ENCODE results near the gene TRIM31.

TRIM31 gene

DNA sequence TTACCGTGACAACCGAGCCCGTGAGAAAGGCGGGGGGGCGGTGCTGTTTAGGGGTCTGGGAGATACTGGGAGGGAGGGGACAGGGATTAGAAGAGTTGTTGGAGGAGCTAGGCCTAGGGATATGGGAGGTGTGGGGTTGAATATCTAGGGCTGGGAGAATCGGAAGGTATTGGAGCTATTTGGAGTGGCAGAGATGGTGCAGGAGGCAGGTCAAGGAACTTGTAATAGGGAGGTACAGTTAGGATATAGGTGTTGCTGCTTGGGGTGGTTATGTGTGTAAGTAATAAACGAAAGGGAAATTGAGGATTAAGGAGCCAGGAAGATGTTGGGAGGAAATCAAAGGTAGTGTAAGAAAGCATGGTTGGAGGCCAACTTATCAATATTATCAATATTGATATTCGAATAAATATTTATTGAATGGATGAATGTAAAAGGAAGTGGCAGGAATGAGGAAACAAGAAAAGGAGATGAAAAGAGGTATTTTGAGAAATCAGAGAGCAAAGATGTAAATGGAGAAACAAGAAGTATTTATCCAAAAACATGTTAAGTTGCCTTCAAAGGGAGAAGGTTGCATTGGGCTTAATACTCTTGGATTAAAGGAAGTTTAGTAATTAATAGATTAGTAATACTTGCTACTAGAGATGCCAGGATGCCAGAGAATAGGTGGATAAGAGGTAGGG lies 45.3 kb downstream of the TRIM31 start:
- H3K36me3 ChIP-seq (ENCODE audit: low read length): peaks cover 18% of the 10 kb centered on the region; the same call in 1 of the 2 replicates
- peak overlapping the region; percentile 88 for H3K4me3 ChIP-seq (ENCODE audit: insufficient read depth, low read length, poor library complexity, severe bottlenecking)
- H3F3A ChIP-seq (ENCODE audit: insufficient read depth): peaks cover 29% of the 10 kb centered on the region
- no peaks in the 10 kb centered on the region for H3K9me3 ChIP-seq (ENCODE audit: insufficient read depth, low read length)
- no peak for TF ChIP-seq EZH2phosphoT487 (conservative IDR thresholded peaks at IDR 0.05; ENCODE audit: low read length)
- TF ChIP-seq, protein P1, sequence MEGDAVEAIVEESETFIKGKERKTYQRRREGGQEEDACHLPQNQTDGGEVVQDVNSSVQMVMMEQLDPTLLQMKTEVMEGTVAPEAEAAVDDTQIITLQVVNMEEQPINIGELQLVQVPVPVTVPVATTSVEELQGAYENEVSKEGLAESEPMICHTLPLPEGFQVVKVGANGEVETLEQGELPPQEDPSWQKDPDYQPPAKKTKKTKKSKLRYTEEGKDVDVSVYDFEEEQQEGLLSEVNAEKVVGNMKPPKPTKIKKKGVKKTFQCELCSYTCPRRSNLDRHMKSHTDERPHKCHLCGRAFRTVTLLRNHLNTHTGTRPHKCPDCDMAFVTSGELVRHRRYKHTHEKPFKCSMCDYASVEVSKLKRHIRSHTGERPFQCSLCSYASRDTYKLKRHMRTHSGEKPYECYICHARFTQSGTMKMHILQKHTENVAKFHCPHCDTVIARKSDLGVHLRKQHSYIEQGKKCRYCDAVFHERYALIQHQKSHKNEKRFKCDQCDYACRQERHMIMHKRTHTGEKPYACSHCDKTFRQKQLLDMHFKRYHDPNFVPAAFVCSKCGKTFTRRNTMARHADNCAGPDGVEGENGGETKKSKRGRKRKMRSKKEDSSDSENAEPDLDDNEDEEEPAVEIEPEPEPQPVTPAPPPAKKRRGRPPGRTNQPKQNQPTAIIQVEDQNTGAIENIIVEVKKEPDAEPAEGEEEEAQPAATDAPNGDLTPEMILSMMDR (IDR thresholded peaks at IDR 0.05; ENCODE audit: insufficient read depth, low read length, poor library complexity, severe bottlenecking): no peak
- H3K27me3 ChIP-seq (ENCODE audit: low read length): no peaks in the 10 kb centered on the region
- peak overlapping the region; percentile 68 for H3K9ac ChIP-seq (ENCODE audit: low read length)
- peak overlapping the region; percentile 85 for H2AFZ ChIP-seq (ENCODE audit: low read depth, low read length, severe bottlenecking)
- peaks cover 24% of the 10 kb centered on the region for H3K79me2 ChIP-seq (ENCODE audit: insufficient read depth, low read length)
- no peaks in the 10 kb centered on the region for H3K9me2 ChIP-seq (replicated peaks; ENCODE audit: insufficient read depth, low read length)
- peak overlapping the region; percentile 90 for H3K4me2 ChIP-seq (ENCODE audit: low read depth, low read length, poor library complexity, severe bottlenecking)
- peak overlapping the region; percentile 36 for H3K27ac ChIP-seq (ENCODE audit: low read depth, low read length)
- H4K20me1 ChIP-seq (ENCODE audit: low read depth, low read length): no peaks in the 10 kb centered on the region

DNA sequence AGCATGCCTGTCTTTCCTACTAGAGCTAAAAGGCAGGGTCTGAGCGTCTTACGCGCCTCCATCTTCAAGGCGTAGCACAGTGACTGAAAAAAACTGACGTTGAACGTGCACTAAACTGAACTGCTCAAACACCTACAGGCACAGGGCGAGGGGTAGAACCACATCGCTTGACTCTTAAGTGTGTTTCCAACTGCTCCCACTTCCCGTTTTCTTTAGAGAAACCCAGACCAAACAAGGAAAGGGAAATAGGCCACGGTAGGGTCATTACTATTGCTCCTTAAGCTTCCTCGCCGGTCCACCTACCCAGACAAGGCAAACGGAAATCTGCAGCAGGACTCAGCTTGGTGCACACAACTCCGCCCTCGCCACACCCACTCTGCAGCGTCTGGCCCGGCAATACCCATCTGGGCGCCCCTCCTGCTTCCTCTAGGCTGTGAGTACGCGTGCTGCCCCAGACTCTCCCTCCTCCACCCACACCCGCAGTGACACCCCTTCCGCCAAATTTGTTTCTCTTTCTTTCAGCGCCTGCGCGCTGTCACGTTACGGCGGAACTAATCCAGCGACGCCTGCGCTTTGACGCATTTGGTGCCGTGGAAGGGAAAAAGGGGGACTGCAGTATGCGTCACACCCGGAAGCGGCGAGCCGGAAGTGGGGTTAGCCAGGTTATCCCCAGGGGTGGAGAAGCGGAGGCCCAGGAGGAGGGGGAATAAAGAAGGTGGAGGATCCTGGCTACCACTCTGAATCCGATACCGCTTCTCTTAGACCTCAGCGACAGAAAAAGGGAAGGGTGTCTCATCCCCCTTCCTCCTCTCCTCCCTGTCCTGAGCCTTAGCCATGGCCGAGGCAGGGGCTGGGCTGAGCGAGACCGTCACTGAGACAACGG lies 46.1 kb downstream of the TRIM31 start, which contains the start of gene PPP1R11:
Gene PPP1R11, plus strand, starts transcription at position 622 of the 883 bp plus-strand sequence. Its CDS starts 213 bp downstream, at position 835.
- no peaks in the 10 kb centered on the region for H3K9me3 ChIP-seq (ENCODE audit: insufficient read depth, low read length)
- TF ChIP-seq, protein P1 (IDR thresholded peaks at IDR 0.05; ENCODE audit: insufficient read depth, low read length, poor library complexity, severe bottlenecking): no peak
- TF ChIP-seq EZH2phosphoT487 (conservative IDR thresholded peaks at IDR 0.05; ENCODE audit: low read length): no peak

DNA sequence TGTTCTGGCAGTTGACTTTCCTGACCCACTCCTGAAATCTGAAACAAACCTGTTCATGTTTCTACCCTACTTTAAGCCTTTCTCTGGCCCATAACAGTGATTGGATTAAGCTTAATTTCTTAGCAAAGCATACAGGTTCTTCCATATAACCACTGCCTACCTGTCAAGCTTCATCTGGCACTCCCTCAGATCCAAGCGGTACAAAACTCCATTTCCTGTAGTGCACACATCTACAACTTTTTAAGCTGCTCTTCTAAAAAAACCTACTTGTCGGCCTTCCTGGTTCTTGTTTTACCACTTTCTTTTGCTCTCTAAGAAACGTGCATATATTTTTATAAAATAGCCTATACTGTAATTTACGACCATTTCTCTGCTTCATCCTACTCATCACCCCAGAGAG lies 46.8 kb downstream of the TRIM31 start:
- H2AFZ ChIP-seq (ENCODE audit: low read depth, low read length, severe bottlenecking): peak overlapping the region; percentile 49
- peaks cover 18% of the 10 kb centered on the region; the same call in 1 of the 2 replicates for H3K36me3 ChIP-seq (ENCODE audit: low read length)
- H3K4me2 ChIP-seq (ENCODE audit: low read depth, low read length, poor library complexity, severe bottlenecking): peak overlapping the region; percentile 87
- peak overlapping the region; percentile 51 for H3K4me3 ChIP-seq (ENCODE audit: insufficient read depth, low read length, poor library complexity, severe bottlenecking)
- H3F3A ChIP-seq (ENCODE audit: insufficient read depth): peaks cover 29% of the 10 kb centered on the region
- H3K27ac ChIP-seq (ENCODE audit: low read depth, low read length): peak overlapping the region; percentile 77
- H3K9me3 ChIP-seq (ENCODE audit: insufficient read depth, low read length): no peaks in the 10 kb centered on the region
- no peaks in the 10 kb centered on the region for H4K20me1 ChIP-seq (ENCODE audit: low read depth, low read length)
- H3K79me2 ChIP-seq (ENCODE audit: insufficient read depth, low read length): peaks cover 38% of the 10 kb centered on the region
- TF ChIP-seq EZH2phosphoT487 (conservative IDR thresholded peaks at IDR 0.05; ENCODE audit: low read length): no peak
- TF ChIP-seq, protein P1 (IDR thresholded peaks at IDR 0.05; ENCODE audit: insufficient read depth, low read length, poor library complexity, severe bottlenecking): no peak
- H3K9me2 ChIP-seq (replicated peaks; ENCODE audit: insufficient read depth, low read length): no peaks in the 10 kb centered on the region
- no peaks in the 10 kb centered on the region for H3K27me3 ChIP-seq (ENCODE audit: low read length)
- peak overlapping the region; percentile 64 for H3K9ac ChIP-seq (ENCODE audit: low read length)

More for the DNA sequence above, 46.1 kb downstream of the TRIM31 start, which contains the start of gene PPP1R11:
- peaks cover 18% of the 10 kb centered on the region; the same call in 1 of the 2 replicates for H3K36me3 ChIP-seq (ENCODE audit: low read length)
- H3K9me2 ChIP-seq (replicated peaks; ENCODE audit: insufficient read depth, low read length): no peaks in the 10 kb centered on the region
- H3K79me2 ChIP-seq (ENCODE audit: insufficient read depth, low read length): peaks cover 31% of the 10 kb centered on the region
- peak within 1 kb of the TSS; percentile 88 for H3K4me3 ChIP-seq (ENCODE audit: insufficient read depth, low read length, poor library complexity, severe bottlenecking)
- peak within 1 kb of the TSS; percentile 85 for H2AFZ ChIP-seq (ENCODE audit: low read depth, low read length, severe bottlenecking)
- no peaks in the 10 kb centered on the region for H4K20me1 ChIP-seq (ENCODE audit: low read depth, low read length)
- peak within 1 kb of the TSS; percentile 68 for H3K9ac ChIP-seq (ENCODE audit: low read length)
- H3K27me3 ChIP-seq (ENCODE audit: low read length): no peaks in the 10 kb centered on the region
- peak within 1 kb of the TSS; percentile 90 for H3K4me2 ChIP-seq (ENCODE audit: low read depth, low read length, poor library complexity, severe bottlenecking)
- peak within 1 kb of the TSS; percentile 77 for H3K27ac ChIP-seq (ENCODE audit: low read depth, low read length)
- H3F3A ChIP-seq (ENCODE audit: insufficient read depth): peaks cover 29% of the 10 kb centered on the region

Measured in SU-DHL-6 (cell line).